Measurements from ENCODE around the gene PPP1R26.

DNA sequence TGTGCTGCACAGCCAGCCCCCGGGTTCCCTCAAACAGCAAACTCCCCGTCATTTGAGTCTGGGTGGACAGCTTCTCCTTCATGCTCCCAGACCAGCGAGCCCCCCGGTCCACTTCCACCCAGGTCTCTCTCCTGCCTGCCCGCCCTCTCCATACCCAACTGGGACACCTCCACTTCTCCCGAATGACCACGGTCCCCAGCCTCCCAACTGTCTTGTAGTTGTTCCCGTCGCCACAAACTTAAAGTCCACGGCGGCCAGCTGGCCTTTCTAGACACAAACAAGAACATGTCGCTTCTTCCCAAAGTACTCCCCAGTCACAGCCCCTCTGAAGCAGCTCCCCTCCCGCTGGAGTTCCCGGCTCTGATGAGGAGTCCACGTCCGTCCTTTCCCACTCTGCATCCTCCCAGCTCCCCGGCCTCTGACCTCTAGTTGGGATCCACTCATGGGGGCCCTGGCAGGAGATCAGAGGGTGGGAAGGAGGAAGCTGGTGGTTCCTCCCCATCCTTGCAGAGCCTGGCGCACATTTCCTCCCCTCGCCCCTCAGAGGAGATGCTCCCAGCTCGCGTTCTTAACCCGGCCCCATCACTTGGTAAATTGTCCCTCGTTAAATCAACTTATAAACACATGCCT lies 24.1 kb upstream of the PPP1R26 start:
- TF ChIP-seq, protein P1, sequence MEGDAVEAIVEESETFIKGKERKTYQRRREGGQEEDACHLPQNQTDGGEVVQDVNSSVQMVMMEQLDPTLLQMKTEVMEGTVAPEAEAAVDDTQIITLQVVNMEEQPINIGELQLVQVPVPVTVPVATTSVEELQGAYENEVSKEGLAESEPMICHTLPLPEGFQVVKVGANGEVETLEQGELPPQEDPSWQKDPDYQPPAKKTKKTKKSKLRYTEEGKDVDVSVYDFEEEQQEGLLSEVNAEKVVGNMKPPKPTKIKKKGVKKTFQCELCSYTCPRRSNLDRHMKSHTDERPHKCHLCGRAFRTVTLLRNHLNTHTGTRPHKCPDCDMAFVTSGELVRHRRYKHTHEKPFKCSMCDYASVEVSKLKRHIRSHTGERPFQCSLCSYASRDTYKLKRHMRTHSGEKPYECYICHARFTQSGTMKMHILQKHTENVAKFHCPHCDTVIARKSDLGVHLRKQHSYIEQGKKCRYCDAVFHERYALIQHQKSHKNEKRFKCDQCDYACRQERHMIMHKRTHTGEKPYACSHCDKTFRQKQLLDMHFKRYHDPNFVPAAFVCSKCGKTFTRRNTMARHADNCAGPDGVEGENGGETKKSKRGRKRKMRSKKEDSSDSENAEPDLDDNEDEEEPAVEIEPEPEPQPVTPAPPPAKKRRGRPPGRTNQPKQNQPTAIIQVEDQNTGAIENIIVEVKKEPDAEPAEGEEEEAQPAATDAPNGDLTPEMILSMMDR (IDR thresholded peaks at IDR 0.05), result no peak
- no peak for TF ChIP-seq POLR2A (IDR thresholded peaks at IDR 0.05; ENCODE audit: low read depth)
- TF ChIP-seq POLR2AphosphoS5 (IDR thresholded peaks at IDR 0.05), result no peak

Measured in esophagus muscularis mucosa (tissue), 3 donors.